ENCODE measurements around the gene SETD2. TPM values are rescaled to one million over a fixed set of nuclear protein-coding genes. Genes with fewer than 3 reads are reported as not detected.

Gene SETD2
- total and polyA plus RNA-seq, 7 donors = 12.0 to 72.6 (median 52.3) TPM

GRCh38 chr3:46976326-46977190 lies 187.4 kb downstream of the SETD2 start, which contains the start of gene CCDC12:
Gene CCDC12 (minus strand): TSS chr3:46976745. CDS start chr3:46976732, 13 bp downstream.
- Histone ChIP-seq H3K36me3 (no peaks in the 10 kb centered on the region), H3K9me3 (no peaks in the 10 kb centered on the region), H3K4me3 (peak within 1 kb of the TSS; percentile 47 to 86 (median 80)), H3K27ac (peak within 1 kb of the TSS; percentile 91 to 95 (median 94)), H3K4me1 (peaks cover 0 to 71% (median 56%) of the 10 kb centered on the region in 4 donors), H3K27me3 (no peaks in the 10 kb centered on the region)
- peak; percentile 99 for DNase-seq
- intact Hi-C loops (cut with DNase I) = loop anchor here (1.0 to 5.0 kb wide), 2 partner anchors 41 to 186 kb away; partner anchors contain the start of gene SETD2
- peak; percentile 80 to 95 for TF ChIP-seq POLR2A (IDR thresholded peaks at IDR 0.05)
- no peak for TF ChIP-seq EP300 (IDR thresholded peaks at IDR 0.05)
- peak; percentile 50 to 97 (median 90) for TF ChIP-seq POLR2AphosphoS5 (IDR thresholded peaks at IDR 0.05)
- 0 to 1% methylated on average over 64 of the region's 64 CpGs for WGBS, 2 donors

- DNase-seq = no peak
- Histone ChIP-seq H3K27ac (peak overlapping the region in 1 of 4 donors; percentile 95), H3K4me1 (peaks cover 0 to 79% (median 66%) of the 10 kb centered on the region in 4 donors), H3K27me3 (no peaks in the 10 kb centered on the region), H3K9me3 (no peaks in the 10 kb centered on the region), H3K4me3 (peak overlapping the region in 1 of 4 donors; percentile 78), H3K36me3 (no peaks in the 10 kb centered on the region)
- 74 to 78% methylated on average over 9 of the region's 9 CpGs for WGBS, 2 donors
- intact Hi-C loops (cut with DNase I) = loop anchor here (5.0 kb wide), 1 partner anchor 188 kb away; the partner anchor contains the start of gene SETD2
- TF ChIP-seq EP300 (IDR thresholded peaks at IDR 0.05) (no peak), POLR2A (IDR thresholded peaks at IDR 0.05) (no peak), POLR2AphosphoS5 (IDR thresholded peaks at IDR 0.05) (no peak), CTCF (IDR thresholded peaks at IDR 0.05) (no peak)
Measured at GRCh38 chr3:46974421-46975171, 189.3 kb downstream of the SETD2 start.

GRCh38 chr3:46972396-46972795 lies 191.5 kb downstream of the SETD2 start:
- Histone ChIP-seq H3K36me3 (no peaks in the 10 kb centered on the region), H3K9me3 (no peaks in the 10 kb centered on the region), H3K4me1 (peaks cover 0 to 79% (median 71%) of the 10 kb centered on the region in 4 donors), H3K27me3 (no peaks in the 10 kb centered on the region), H3K4me3 (no peak overlapping the region), H3K27ac (no peak overlapping the region)
- DNase-seq = no peak
- intact Hi-C loops (cut with DNase I) = no loop called here
- no peak for TF ChIP-seq POLR2A (IDR thresholded peaks at IDR 0.05)
- no peak for TF ChIP-seq POLR2AphosphoS5 (IDR thresholded peaks at IDR 0.05)
- no peak for TF ChIP-seq EP300 (IDR thresholded peaks at IDR 0.05)
- no peak for TF ChIP-seq CTCF (IDR thresholded peaks at IDR 0.05)
- 75 to 81% methylated on average over 2 of the region's 2 CpGs for WGBS, 2 donors

GRCh38 chr3:46971742-46972141 lies 192.2 kb downstream of the SETD2 start:
- DNase-seq = no peak
- no peaks in the 10 kb centered on the region for H3K36me3 ChIP-seq
- no peak overlapping the region for H3K4me3 ChIP-seq
- intact Hi-C loops (cut with DNase I) = no loop called here
- 51 to 88% methylated on average over 1 of the region's 1 CpG for WGBS, 2 donors
- H3K4me1 ChIP-seq = peaks cover 0 to 80% (median 73%) of the 10 kb centered on the region in 4 donors
- TF ChIP-seq POLR2A (IDR thresholded peaks at IDR 0.05) = no peak
- no peak for TF ChIP-seq EP300 (IDR thresholded peaks at IDR 0.05)
- TF ChIP-seq POLR2AphosphoS5 (IDR thresholded peaks at IDR 0.05) = no peak
- TF ChIP-seq CTCF (IDR thresholded peaks at IDR 0.05) = no peak
- no peaks in the 10 kb centered on the region for H3K9me3 ChIP-seq
- H3K27ac ChIP-seq = peak overlapping the region in 2 of 4 donors; percentile 29 to 64
- no peaks in the 10 kb centered on the region for H3K27me3 ChIP-seq

Measured in sigmoid colon (tissue), 7 donors.